HFFc6 (cell line): ENCODE data around the gene PRDX1. TPM values are rescaled to one million over a fixed set of nuclear protein-coding genes. Genes with fewer than 3 reads are reported as not detected.

ENCODE experiments used
- DNase-seq: peaks from one replicate; pipeline ENCODE4 v3.0.0-alpha.2; 2018
- H3K27ac Mint-ChIP-seq: 2 replicates; pipeline ENCODE4 v1.8.0; 2020; ENCODE audit warnings: mild to moderate bottlenecking, mixed read lengths
- H3K27me3 Mint-ChIP-seq: 2 replicates; pipeline ENCODE4 v1.8.0; 2021; ENCODE audit warnings: mild to moderate bottlenecking, moderate library complexity, mixed read lengths; ENCODE audit not compliant: insufficient read depth
- H3K36me3 Mint-ChIP-seq: 2 replicates; pipeline ENCODE4 v1.8.0; 2021; ENCODE audit warnings: low read depth, mixed read lengths
- H3K4me1 Mint-ChIP-seq: 2 replicates; pipeline ENCODE4 v1.8.0; 2020; ENCODE audit warnings: low read depth, mixed read lengths
- H3K4me3 Mint-ChIP-seq: 2 replicates; pipeline ENCODE4 v1.8.0; 2020; ENCODE audit warnings: mild to moderate bottlenecking, moderate library complexity, mixed read lengths
- H3K9me3 Mint-ChIP-seq: 2 replicates; pipeline ENCODE4 v1.8.0; 2020; ENCODE audit warnings: mild to moderate bottlenecking, mixed read lengths
- CTCF ChIP-seq: fragments of 200-600 bp; sonication (generic); IDR thresholded peaks from 2 replicates; pipeline ENCODE4 v1.5.0; 2021; ENCODE audit warnings: antibody characterized with exemption, mild to moderate bottlenecking
- total RNA-seq, 6 experiments: library from RNA; stranded (reverse); fragmentation: NEBNext Ultra II Directional; extraction: Animal tissue kit (Norgen Biotek cat#: 25700); gene quantifications; 2 replicates in 1 of 6; 3 replicates in 5 of 6; pipeline ENCODE4 v1.2.3, GENCODE V29; 2021

Gene PRDX1
- total RNA-seq, 6 experiments from 2014 or later, result 798 to 1,123 (median 999) TPM

GRCh38 chr1:45512641-45513054 is 9.0 kb downstream of the PRDX1 start:
- Mint-ChIP-seq H3K36me3 (peaks cover 67% of the 10 kb centered on the region), H3K4me1 (peaks cover 49% of the 10 kb centered on the region), H3K27ac (peak overlapping the region; percentile 94), H3K27me3 (peaks cover 8% of the 10 kb centered on the region), H3K4me3 (0 out of 2 replicates have a peak overlapping the region, but pooled peaks have one; percentile 42), H3K9me3 (no peaks in the 10 kb centered on the region)
- peak; percentile 64 for DNase-seq
- TF ChIP-seq CTCF, result peak; percentile 88

- H3K4me3 Mint-ChIP-seq, result no peak overlapping the region
- no peaks in the 10 kb centered on the region for H3K9me3 Mint-ChIP-seq
- TF ChIP-seq CTCF, result no peak
- peaks cover 8% of the 10 kb centered on the region for H3K27me3 Mint-ChIP-seq
- peaks cover 37% of the 10 kb centered on the region for H3K4me1 Mint-ChIP-seq
- H3K36me3 Mint-ChIP-seq, result peaks cover 54% of the 10 kb centered on the region
- peak overlapping the region; percentile 54 for H3K27ac Mint-ChIP-seq
- no peak for DNase-seq
These were observed 10.6 kb downstream of the PRDX1 start for GRCh38 chr1:45510972-45511527.

- no peak overlapping the region for H3K4me3 Mint-ChIP-seq
- H3K27me3 Mint-ChIP-seq, result peaks cover 8% of the 10 kb centered on the region
- no peak for TF ChIP-seq CTCF
- no peaks in the 10 kb centered on the region for H3K9me3 Mint-ChIP-seq
- no peak for DNase-seq
- peaks cover 47% of the 10 kb centered on the region for H3K36me3 Mint-ChIP-seq
- peaks cover 29% of the 10 kb centered on the region for H3K4me1 Mint-ChIP-seq
- 0 out of 2 replicates have a peak overlapping the region, but pooled peaks have one; percentile 54 for H3K27ac Mint-ChIP-seq
These were observed 11.4 kb downstream of the PRDX1 start for GRCh38 chr1:45510036-45510971.

GRCh38 chr1:45508295-45509151 is 13.2 kb downstream of the PRDX1 start:
- TF ChIP-seq CTCF, result peak; percentile 48
- Mint-ChIP-seq H3K4me3 (no peak overlapping the region), H3K36me3 (peaks cover 30% of the 10 kb centered on the region), H3K27me3 (peaks cover 2% of the 10 kb centered on the region; the same call in 1 of the 2 replicates), H3K4me1 (peaks cover 11% of the 10 kb centered on the region), H3K9me3 (no peaks in the 10 kb centered on the region), H3K27ac (peak overlapping the region; percentile 44)
- DNase-seq, result no peak

- peaks cover 5% of the 10 kb centered on the region for H3K4me1 Mint-ChIP-seq
- no peak overlapping the region for H3K4me3 Mint-ChIP-seq
- no peak for TF ChIP-seq CTCF
- H3K27me3 Mint-ChIP-seq, result peaks cover 2% of the 10 kb centered on the region; the same call in 1 of the 2 replicates
- no peaks in the 10 kb centered on the region for H3K9me3 Mint-ChIP-seq
- peak overlapping the region; percentile 44 for H3K27ac Mint-ChIP-seq
- no peak for DNase-seq
- H3K36me3 Mint-ChIP-seq, result peaks cover 25% of the 10 kb centered on the region
These were observed 13.8 kb downstream of the PRDX1 start for GRCh38 chr1:45507893-45508292.
